Measurements from ENCODE around the gene NEDD9. TPM values are rescaled to one million over a fixed set of nuclear protein-coding genes. Genes with fewer than 3 reads are reported as not detected.

The NEDD9 gene
- total and polyA plus RNA-seq, 2 experiments from 2014 or later, result 4.4 to 13.0 TPM

DNA sequence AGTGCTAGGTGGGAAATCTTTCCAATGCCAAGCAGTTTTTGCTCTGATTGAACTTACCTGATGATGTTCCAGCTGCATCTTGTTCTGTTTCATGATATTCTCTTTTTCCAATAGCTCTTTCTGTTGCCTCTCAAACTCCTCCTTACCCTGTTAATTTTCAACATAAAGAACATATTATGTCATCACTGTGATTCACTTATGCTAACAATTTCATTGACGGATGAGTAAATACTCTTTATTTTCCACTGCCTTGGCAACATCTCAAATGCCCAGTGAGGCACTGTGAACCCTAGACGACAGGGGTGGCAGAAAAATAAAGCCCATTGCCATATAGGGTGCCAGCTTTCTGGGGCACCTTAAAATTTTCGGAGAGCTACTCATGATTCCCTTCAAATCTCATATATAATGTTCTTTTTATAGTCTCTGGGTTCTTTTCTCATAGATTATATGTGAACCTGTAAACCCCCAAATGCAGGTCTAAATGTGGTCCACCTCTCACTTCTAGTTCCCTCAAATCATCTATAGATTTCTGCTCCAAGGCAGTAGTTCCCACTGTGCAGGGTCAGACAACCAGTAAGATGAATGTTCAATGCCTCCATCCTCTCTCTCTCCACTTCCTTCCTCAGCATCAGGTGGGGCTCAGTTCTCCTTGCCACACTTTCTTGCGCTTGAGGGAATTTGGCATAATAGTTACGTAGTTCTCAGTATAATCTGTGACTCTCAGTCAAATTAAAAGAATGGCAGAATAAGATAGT, 44.1 kb downstream of the NEDD9 start (continued):
- no peak for TF ChIP-seq ZNF114 (CRISPR knock-in tag; IDR thresholded peaks at IDR 0.05)
- TF ChIP-seq, protein P1, sequence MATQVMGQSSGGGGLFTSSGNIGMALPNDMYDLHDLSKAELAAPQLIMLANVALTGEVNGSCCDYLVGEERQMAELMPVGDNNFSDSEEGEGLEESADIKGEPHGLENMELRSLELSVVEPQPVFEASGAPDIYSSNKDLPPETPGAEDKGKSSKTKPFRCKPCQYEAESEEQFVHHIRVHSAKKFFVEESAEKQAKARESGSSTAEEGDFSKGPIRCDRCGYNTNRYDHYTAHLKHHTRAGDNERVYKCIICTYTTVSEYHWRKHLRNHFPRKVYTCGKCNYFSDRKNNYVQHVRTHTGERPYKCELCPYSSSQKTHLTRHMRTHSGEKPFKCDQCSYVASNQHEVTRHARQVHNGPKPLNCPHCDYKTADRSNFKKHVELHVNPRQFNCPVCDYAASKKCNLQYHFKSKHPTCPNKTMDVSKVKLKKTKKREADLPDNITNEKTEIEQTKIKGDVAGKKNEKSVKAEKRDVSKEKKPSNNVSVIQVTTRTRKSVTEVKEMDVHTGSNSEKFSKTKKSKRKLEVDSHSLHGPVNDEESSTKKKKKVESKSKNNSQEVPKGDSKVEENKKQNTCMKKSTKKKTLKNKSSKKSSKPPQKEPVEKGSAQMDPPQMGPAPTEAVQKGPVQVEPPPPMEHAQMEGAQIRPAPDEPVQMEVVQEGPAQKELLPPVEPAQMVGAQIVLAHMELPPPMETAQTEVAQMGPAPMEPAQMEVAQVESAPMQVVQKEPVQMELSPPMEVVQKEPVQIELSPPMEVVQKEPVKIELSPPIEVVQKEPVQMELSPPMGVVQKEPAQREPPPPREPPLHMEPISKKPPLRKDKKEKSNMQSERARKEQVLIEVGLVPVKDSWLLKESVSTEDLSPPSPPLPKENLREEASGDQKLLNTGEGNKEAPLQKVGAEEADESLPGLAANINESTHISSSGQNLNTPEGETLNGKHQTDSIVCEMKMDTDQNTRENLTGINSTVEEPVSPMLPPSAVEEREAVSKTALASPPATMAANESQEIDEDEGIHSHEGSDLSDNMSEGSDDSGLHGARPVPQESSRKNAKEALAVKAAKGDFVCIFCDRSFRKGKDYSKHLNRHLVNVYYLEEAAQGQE (IDR thresholded peaks at IDR 0.05; ENCODE audit: unreplicated experiment), result no peak
- TF ChIP-seq EZH2 (IDR thresholded peaks at IDR 0.05; ENCODE audit: low read depth, unreplicated experiment), result no peak
- no peak for TF ChIP-seq ZNF331 (CRISPR knock-in tag; IDR thresholded peaks at IDR 0.05; ENCODE audit: low read depth)
- no peak for TF ChIP-seq NANOG (IDR thresholded peaks at IDR 0.05; ENCODE audit: borderline replicate concordance)
- no peak for TF ChIP-seq EZH2phosphoT487 (IDR thresholded peaks at IDR 0.05; ENCODE audit: unreplicated experiment)
- no peak for TF ChIP-seq STAT1 (IDR thresholded peaks at IDR 0.05; ENCODE audit: unreplicated experiment)
- no peak for TF ChIP-seq ETS1 (IDR thresholded peaks at IDR 0.05)
- TF ChIP-seq POLR2AphosphoS5 (IDR thresholded peaks at IDR 0.05; ENCODE audit: low read depth), result no peak

- peaks cover 1% of the 10 kb centered on the region; the same call in 2 of the 3 replicates for H3K9me3 Mint-ChIP-seq
- DNase-seq (ENCODE audit: low spot score), result no peak
- H3K27me3 Mint-ChIP-seq (ENCODE audit: insufficient read depth, low read depth, poor library complexity), result peaks cover 1% of the 10 kb centered on the region
- ATAC-seq, result no peak
- Histone ChIP-seq H3K27me3 (ENCODE audit: insufficient read depth) (no peaks in the 10 kb centered on the region), H3K4me3 (no peak overlapping the region), H4K20me1 (replicated peaks; ENCODE audit: insufficient read depth) (no peaks in the 10 kb centered on the region), H3K36me3 (ENCODE audit: insufficient read depth) (peaks cover 14% of the 10 kb centered on the region), H3K9me2 (ENCODE audit: insufficient read depth) (peaks cover 6% of the 10 kb centered on the region; the same call in 1 of the 2 replicates), H3F3A (replicated peaks; ENCODE audit: low read depth) (no peaks in the 10 kb centered on the region), H3K27ac (ENCODE audit: low read depth) (no peak overlapping the region), H3K4me1 (ENCODE audit: insufficient read depth) (no peaks in the 10 kb centered on the region; the same call in 1 of the 2 replicates), H3K79me2 (replicated peaks; ENCODE audit: insufficient read depth) (no peaks in the 10 kb centered on the region), H2AFZ (no peak overlapping the region), H3K4me2 (no peak overlapping the region)
- H3K4me3 Mint-ChIP-seq, result no peak overlapping the region
- peaks cover 8% of the 10 kb centered on the region for H3K4me1 Mint-ChIP-seq
- H3K27ac Mint-ChIP-seq, result no peak overlapping the region
- peaks cover 41% of the 10 kb centered on the region for H3K36me3 Mint-ChIP-seq (ENCODE audit: low read depth)
- no peak for TF ChIP-seq CREB1 (CRISPR knock-in tag; IDR thresholded peaks at IDR 0.05; ENCODE audit: low read depth)
- no peak for TF ChIP-seq ZNF331 (CRISPR knock-in tag; IDR thresholded peaks at IDR 0.05; ENCODE audit: low read depth)
- no peak for TF ChIP-seq ETS1 (IDR thresholded peaks at IDR 0.05)
- TF ChIP-seq, protein P1 (IDR thresholded peaks at IDR 0.05; ENCODE audit: unreplicated experiment), result no peak
- no peak for TF ChIP-seq EZH2 (IDR thresholded peaks at IDR 0.05; ENCODE audit: low read depth, unreplicated experiment)
- no peak for TF ChIP-seq JUNB (IDR thresholded peaks at IDR 0.05; ENCODE audit: unreplicated experiment)
- TF ChIP-seq POLR2AphosphoS5 (IDR thresholded peaks at IDR 0.05; ENCODE audit: low read depth), result no peak
These were observed 45.2 kb downstream of the NEDD9 start for GRCh38 chr6:11187301-11187700.

Data from GM23338 (cell line).